Neuronal stem cell (in vitro differentiated cells): ENCODE results near the gene RPS6KA5.

Experiments used
- DNase-seq: peaks from one replicate; pipeline ENCODE4 v3.0.0-alpha.2; 2013; ENCODE audit warnings: low spot score
- H2AFZ ChIP-seq: one replicate; pipeline ENCODE4 v1.6.1; 2013; ENCODE audit warnings: mild to moderate bottlenecking, low read length, inconsistent platforms
- H2AK5ac ChIP-seq: 2 replicates; pipeline ENCODE4 v1.6.1; 2013; ENCODE audit warnings: low read depth, mild to moderate bottlenecking, inconsistent platforms, low read length, moderate library complexity, mixed read lengths
- H2BK120ac ChIP-seq: 2 replicates; pipeline ENCODE4 v1.6.1; 2013; ENCODE audit warnings: low read depth, mild to moderate bottlenecking, inconsistent platforms, low read length, moderate library complexity, mixed read lengths
- H2BK12ac ChIP-seq: one replicate; pipeline ENCODE4 v1.6.1; 2013; ENCODE audit warnings: low read length, inconsistent platforms
- H2BK15ac ChIP-seq: 2 replicates; pipeline ENCODE4 v1.6.1; 2013; ENCODE audit warnings: mild to moderate bottlenecking, low read length, inconsistent platforms, mixed read lengths
- H2BK5ac ChIP-seq: one replicate; pipeline ENCODE4 v1.6.1; 2013; ENCODE audit warnings: inconsistent platforms, mild to moderate bottlenecking, low read length, moderate library complexity
- H3K14ac ChIP-seq: one replicate; pipeline ENCODE4 v1.6.1; 2013; ENCODE audit warnings: low read length, inconsistent platforms
- H3K18ac ChIP-seq: 2 replicates; pipeline ENCODE4 v1.6.1; 2013; ENCODE audit warnings: low read length, inconsistent platforms
- H3K23ac ChIP-seq: 2 replicates; pipeline ENCODE4 v1.6.1; 2013; ENCODE audit warnings: low read depth, mild to moderate bottlenecking, mixed read lengths, low read length, inconsistent platforms; ENCODE audit not compliant: poor library complexity
- H3K27ac ChIP-seq: replicated peaks from 3 replicates; pipeline ENCODE4 v1.5.1; 2013; ENCODE audit warnings: low read length, inconsistent platforms
- H3K27me3 ChIP-seq, 3 experiments: 2 replicates each; pipeline ENCODE4 v1.6.1; 2013; ENCODE audit warnings: low read length in 3 of 3, mild to moderate bottlenecking in 2 of 3, inconsistent platforms in 1 of 3, low read depth in 1 of 3, mixed read lengths in 1 of 3, moderate library complexity in 1 of 3; ENCODE audit not compliant: control insufficient read depth in 3 of 3, insufficient read depth in 3 of 3
- H3K36me3 ChIP-seq, 2 donors: replicated peaks in 1 of 2; 2 replicates each; pipeline ENCODE4 v1.6.1; 2013; ENCODE audit warnings: low read length in 2 of 2; ENCODE audit not compliant: control insufficient read depth in 2 of 2, insufficient read depth in 2 of 2
- H3K4ac ChIP-seq: 2 replicates; pipeline ENCODE4 v1.6.1; 2013; ENCODE audit warnings: inconsistent platforms, mild to moderate bottlenecking, low read length, moderate library complexity
- H3K4me1 ChIP-seq, 2 donors: 1 replicate in 1 of 2; 2 replicates in 1 of 2; pipeline ENCODE4 v1.6.1; 2013; ENCODE audit warnings: low read length in 2 of 2, low read depth in 1 of 2; ENCODE audit not compliant: control insufficient read depth in 2 of 2, insufficient read depth in 1 of 2
- H3K4me2 ChIP-seq: one replicate; pipeline ENCODE4 v1.6.1; 2013; ENCODE audit warnings: mild to moderate bottlenecking, low read length, inconsistent platforms; ENCODE audit not compliant: insufficient read depth, poor library complexity, severe bottlenecking
- H3K4me3 ChIP-seq, 2 donors: 2 replicates each; pipeline ENCODE4 v1.5.1; 2013; ENCODE audit warnings: low read length in 2 of 2, mild to moderate bottlenecking in 2 of 2, inconsistent platforms in 1 of 2, moderate library complexity in 1 of 2
- H3K79me1 ChIP-seq: one replicate; pipeline ENCODE4 v1.6.1; 2013; ENCODE audit warnings: low read depth, mild to moderate bottlenecking, inconsistent platforms, low read length, moderate library complexity
- H3K9ac ChIP-seq: one replicate; pipeline ENCODE4 v1.6.1; 2013; ENCODE audit warnings: mild to moderate bottlenecking, low read depth, low read length, inconsistent platforms; ENCODE audit not compliant: poor library complexity
- H3K9me3 ChIP-seq, 2 donors: replicated peaks in 1 of 2; 2 replicates each; pipeline versions ENCODE3 to v1.6.1; 2013; ENCODE audit warnings: low read length in 2 of 2, mild to moderate bottlenecking in 2 of 2, inconsistent platforms in 1 of 2, low read depth in 1 of 2, mixed read lengths in 1 of 2, moderate library complexity in 1 of 2; ENCODE audit not compliant: control insufficient read depth in 2 of 2, insufficient read depth in 1 of 2
- H4K8ac ChIP-seq: one replicate; pipeline ENCODE4 v1.6.1; 2013; ENCODE audit warnings: low read depth, mild to moderate bottlenecking, inconsistent platforms, low read length, moderate library complexity
- H4K91ac ChIP-seq: one replicate; pipeline ENCODE4 v1.6.1; 2013; ENCODE audit warnings: low read length, low read depth, mild to moderate bottlenecking, inconsistent platforms; ENCODE audit not compliant: poor library complexity
- WGBS, 2 donors: extraction: QIAGEN DNeasy Blood & Tissue Kit; methylation state at CpG; one replicate each; pipeline ENCODE4 v1.1.7; 2013; ENCODE audit warnings: missing lambda C conversion rate in 2 of 2, mixed read lengths in 1 of 2; ENCODE audit not compliant: insufficient read length in 2 of 2, insufficient replicate concordance in 1 of 2; ENCODE audit errors: extremely low coverage in 2 of 2; 5-methylcytosine and 5-hydroxymethylcytosine counted together

Gene RPS6KA5

GRCh38 chr14:90986510-90986909 is 73.9 kb downstream of the RPS6KA5 start:
- no peak overlapping the region for H3K4ac ChIP-seq
- no peak overlapping the region for H3K27ac ChIP-seq
- no peak overlapping the region for H3K23ac ChIP-seq
- no peak overlapping the region for H3K4me3 ChIP-seq
- no peaks in the 10 kb centered on the region for H3K36me3 ChIP-seq
- no peak overlapping the region for H2BK12ac ChIP-seq
- H2BK5ac ChIP-seq: no peak overlapping the region
- H4K8ac ChIP-seq: no peak overlapping the region
- no peak overlapping the region for H3K4me2 ChIP-seq
- no peaks in the 10 kb centered on the region for H3K4me1 ChIP-seq
- H2BK120ac ChIP-seq: no peak overlapping the region
- no peak overlapping the region for H3K9ac ChIP-seq
- H3K14ac ChIP-seq: no peak overlapping the region
- no peaks in the 10 kb centered on the region for H3K9me3 ChIP-seq
- H2AK5ac ChIP-seq: no peak overlapping the region
- no CpG with 5 or more reads among the region's 1 CpG for WGBS, 2 donors
- H2BK15ac ChIP-seq: no peak overlapping the region
- no peak for DNase-seq
- no peak overlapping the region for H4K91ac ChIP-seq
- H3K79me1 ChIP-seq: peaks cover 2% of the 10 kb centered on the region
- H2AFZ ChIP-seq: no peak overlapping the region
- H3K27me3 ChIP-seq: no peaks in the 10 kb centered on the region
- no peak overlapping the region for H3K18ac ChIP-seq

DNA sequence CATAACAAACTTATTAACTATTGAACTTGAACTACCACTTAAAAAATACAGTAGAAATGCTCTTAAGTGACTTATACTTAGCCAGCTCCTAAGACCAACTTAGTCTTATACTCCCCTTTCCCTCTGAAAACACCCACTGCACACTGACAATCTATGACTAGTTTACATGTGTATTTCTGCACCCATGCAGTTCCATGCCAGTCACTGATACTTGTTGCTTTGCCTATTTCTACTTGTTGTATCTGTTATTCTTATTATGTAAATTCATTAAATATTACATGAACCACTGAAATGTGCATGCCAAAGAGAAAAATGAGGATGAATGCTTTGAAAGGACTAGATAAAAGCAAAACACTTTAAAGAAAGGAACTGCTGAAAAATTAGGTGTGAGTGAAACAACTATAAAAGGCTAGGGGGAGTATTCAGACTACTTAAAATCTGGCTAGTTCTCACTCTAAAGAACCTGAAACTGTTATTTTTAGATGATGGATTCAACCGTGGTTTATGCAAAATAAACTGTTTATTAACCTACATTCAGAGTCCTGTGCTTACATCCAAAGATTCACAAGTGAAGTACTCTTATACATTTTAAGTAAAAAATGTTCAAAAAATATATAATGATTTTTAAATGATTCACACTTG is 74.7 kb downstream of the RPS6KA5 start:
- no peak overlapping the region for H2BK15ac ChIP-seq
- peaks cover 2% of the 10 kb centered on the region for H3K79me1 ChIP-seq
- no peaks in the 10 kb centered on the region for H3K36me3 ChIP-seq
- H3K4me2 ChIP-seq: no peak overlapping the region
- no peak overlapping the region for H2BK120ac ChIP-seq
- no peaks in the 10 kb centered on the region for H3K9me3 ChIP-seq
- H4K8ac ChIP-seq: no peak overlapping the region
- DNase-seq: no peak
- H3K27me3 ChIP-seq: no peaks in the 10 kb centered on the region
- WGBS, 2 donors: no CpG with 5 or more reads among the region's 1 CpG
- H3K4me3 ChIP-seq: no peak overlapping the region
- H3K27ac ChIP-seq: no peak overlapping the region
- no peak overlapping the region for H2AK5ac ChIP-seq
- no peak overlapping the region for H3K23ac ChIP-seq
- no peak overlapping the region for H2BK5ac ChIP-seq
- no peak overlapping the region for H2AFZ ChIP-seq
- no peak overlapping the region for H2BK12ac ChIP-seq
- no peaks in the 10 kb centered on the region for H3K4me1 ChIP-seq
- no peak overlapping the region for H3K9ac ChIP-seq
- no peak overlapping the region for H3K4ac ChIP-seq
- H4K91ac ChIP-seq: no peak overlapping the region
- no peak overlapping the region for H3K18ac ChIP-seq
- H3K14ac ChIP-seq: no peak overlapping the region

DNA sequence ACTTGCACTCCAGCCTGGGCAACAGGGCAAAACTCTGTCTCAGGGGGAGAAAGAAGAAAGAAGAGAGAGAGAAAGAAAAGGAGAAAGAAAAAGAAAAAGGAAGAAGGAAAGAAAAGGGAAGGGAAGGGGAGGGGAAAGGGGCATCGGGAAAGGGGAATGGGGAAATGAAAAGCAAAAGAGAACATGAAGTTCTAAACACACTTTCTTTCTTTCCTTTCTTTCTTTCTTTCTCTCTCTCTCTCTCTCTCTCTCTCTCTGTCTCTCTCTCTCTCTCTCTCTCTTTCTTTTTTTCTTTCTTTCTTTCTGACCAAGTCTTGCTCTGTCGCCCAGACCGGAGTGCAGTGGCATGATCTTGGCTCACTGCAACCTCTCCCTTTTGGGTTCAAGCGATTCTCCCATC is 76.9 kb downstream of the RPS6KA5 start:
- Histone ChIP-seq H3K23ac (no peak overlapping the region), H2AFZ (no peak overlapping the region), H3K36me3 (no peaks in the 10 kb centered on the region), H3K9me3 (no peaks in the 10 kb centered on the region), H4K8ac (no peak overlapping the region), H3K18ac (no peak overlapping the region), H3K4me3 (no peak overlapping the region), H2AK5ac (no peak overlapping the region), H3K27me3 (no peaks in the 10 kb centered on the region), H3K9ac (no peak overlapping the region), H3K27ac (no peak overlapping the region), H2BK120ac (no peak overlapping the region), H3K4me1 (no peaks in the 10 kb centered on the region), H3K79me1 (no peaks in the 10 kb centered on the region), H3K14ac (no peak overlapping the region), H3K4me2 (no peak overlapping the region), H2BK12ac (no peak overlapping the region), H3K4ac (no peak overlapping the region), H4K91ac (no peak overlapping the region), H2BK5ac (no peak overlapping the region), H2BK15ac (no peak overlapping the region)
- no peak for DNase-seq
- WGBS, 2 donors: no CpG with 5 or more reads among the region's 4 CpGs

GRCh38 chr14:90981636-90982035 is 78.8 kb downstream of the RPS6KA5 start:
- no peak overlapping the region for H4K91ac ChIP-seq
- no peak overlapping the region for H2BK5ac ChIP-seq
- no CpG with 5 or more reads among the region's 3 CpGs for WGBS, 2 donors
- no peak overlapping the region for H3K9ac ChIP-seq
- H2BK15ac ChIP-seq: no peak overlapping the region
- no peak overlapping the region for H3K4ac ChIP-seq
- no peak for DNase-seq
- H2AFZ ChIP-seq: no peak overlapping the region
- H3K4me3 ChIP-seq: no peak overlapping the region
- H3K36me3 ChIP-seq: no peaks in the 10 kb centered on the region
- no peak overlapping the region for H3K4me2 ChIP-seq
- H2BK12ac ChIP-seq: no peak overlapping the region
- H4K8ac ChIP-seq: no peak overlapping the region
- H2BK120ac ChIP-seq: no peak overlapping the region
- no peak overlapping the region for H3K14ac ChIP-seq
- no peaks in the 10 kb centered on the region for H3K27me3 ChIP-seq
- H3K27ac ChIP-seq: no peak overlapping the region
- no peaks in the 10 kb centered on the region for H3K79me1 ChIP-seq
- no peaks in the 10 kb centered on the region for H3K9me3 ChIP-seq
- H3K4me1 ChIP-seq: no peaks in the 10 kb centered on the region
- no peak overlapping the region for H3K18ac ChIP-seq
- no peak overlapping the region for H2AK5ac ChIP-seq
- H3K23ac ChIP-seq: no peak overlapping the region
